LNCAP (cell line): ENCODE measurements around the gene BGN.
A peak's percentile ranks its signal among the peaks of the same experiment; 100 is the strongest.

Experiments
- CTCF ChIP-seq: fragments of 450-650 bp; IDR thresholded peaks from 2 replicates; pipeline ENCODE4 v1.5.1; 2017; ENCODE audit warnings: mild to moderate bottlenecking

BGN gene

DNA sequence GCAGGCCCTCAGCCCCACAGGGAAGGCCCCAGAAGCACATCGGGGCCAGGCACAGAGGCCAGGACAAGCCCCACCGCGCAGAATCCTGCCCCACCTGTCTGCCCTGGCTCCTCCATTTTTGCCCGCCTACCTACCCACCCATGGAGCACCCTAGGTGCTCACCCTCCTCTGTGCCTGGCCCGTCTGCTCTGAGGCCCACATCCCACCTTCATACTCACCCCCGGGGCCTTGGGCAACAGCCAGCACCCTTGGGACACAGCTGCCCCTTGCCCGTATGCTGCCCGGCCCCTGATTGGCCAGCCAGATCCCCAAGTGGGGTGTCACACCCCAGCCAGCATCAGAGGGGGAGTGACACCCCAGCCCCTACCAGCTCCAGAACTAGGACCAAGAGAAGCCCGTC is 38.1 kb upstream of the BGN start:
- no peak for TF ChIP-seq CTCF

- no peak for TF ChIP-seq CTCF
Measured at GRCh38 chrX:153457136-153457825, 37.5 kb upstream of the BGN start.

DNA sequence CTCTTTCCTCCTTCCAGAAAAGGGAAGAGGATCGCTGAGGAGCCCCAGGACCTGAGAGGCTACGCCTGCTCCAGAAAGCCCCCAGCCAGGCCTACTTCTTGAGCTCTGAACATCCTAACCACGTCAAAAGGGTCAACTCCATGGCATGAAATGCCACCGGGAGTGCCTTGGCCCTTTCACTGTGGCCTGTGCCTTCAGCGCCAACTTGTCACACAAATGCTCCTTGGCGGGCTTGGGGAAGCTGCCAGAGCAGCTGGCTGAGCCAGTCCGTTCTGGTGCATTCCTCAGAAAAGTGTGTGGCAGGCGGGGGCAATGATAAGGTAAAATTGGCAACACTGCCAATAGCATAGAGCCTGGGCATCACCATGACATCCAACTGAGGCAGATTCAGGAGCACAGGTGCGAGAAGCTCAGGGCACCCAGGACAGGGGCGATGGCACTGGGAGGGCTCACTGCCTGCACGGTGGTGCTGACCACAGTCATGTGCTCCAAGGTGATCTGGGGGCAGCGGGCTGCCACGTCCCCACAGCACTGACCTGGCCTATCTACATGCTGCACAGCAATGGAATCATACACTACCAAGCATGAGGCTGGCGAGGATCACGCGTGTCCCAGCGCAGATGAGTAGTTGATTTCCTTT is 36.8 kb upstream of the BGN start:
- TF ChIP-seq CTCF: no peak

DNA sequence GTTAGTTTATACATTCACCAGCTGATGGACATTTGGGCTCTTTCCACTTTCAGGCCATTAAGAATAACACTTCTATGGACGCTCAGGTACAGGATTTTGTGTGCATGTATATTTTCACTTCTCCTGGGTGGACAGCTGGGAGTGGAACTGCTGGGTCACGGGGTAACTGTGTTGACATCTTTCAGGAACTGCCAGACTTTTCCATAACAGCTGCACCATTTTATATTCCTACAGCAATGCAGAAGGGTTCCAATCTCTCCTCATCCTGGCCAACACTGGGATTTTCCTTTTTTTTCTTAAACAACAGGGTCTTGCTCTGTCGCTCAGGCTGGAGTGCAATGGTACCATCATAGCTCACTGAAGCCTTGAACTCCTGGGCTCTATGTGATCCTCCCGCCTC is 36.3 kb upstream of the BGN start:
- TF ChIP-seq CTCF: no peak

GRCh38 chrX:153459986-153460385 is 34.8 kb upstream of the BGN start:
- no peak for TF ChIP-seq CTCF

DNA sequence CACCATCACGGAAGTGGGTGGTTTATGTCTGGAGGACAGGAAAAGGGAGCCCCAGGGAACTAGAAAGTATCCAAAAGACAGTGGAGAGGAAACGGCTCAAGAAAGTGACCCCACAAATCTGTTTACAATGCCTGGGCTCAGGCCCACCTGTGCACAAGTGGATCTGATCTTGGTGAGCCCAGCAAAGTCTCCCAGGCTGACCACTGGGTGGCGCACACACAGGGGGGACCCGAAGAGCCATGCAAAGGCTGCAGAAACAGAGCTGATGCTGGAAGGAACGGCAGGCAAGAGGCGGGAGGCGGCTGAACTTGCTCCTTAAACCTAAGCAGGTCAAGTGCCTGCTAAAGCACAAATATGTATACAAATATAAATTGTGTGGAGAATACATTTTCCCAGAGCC is 34.0 kb upstream of the BGN start:
- TF ChIP-seq CTCF: peak; percentile 73

GRCh38 chrX:153462291-153462690 is 32.5 kb upstream of the BGN start:
- no peak for TF ChIP-seq CTCF
